Esophagus muscularis mucosa (tissue), 3 donors: ENCODE measurements around the gene IGF2.

ENCODE experiments used
- POLR2A ChIP-seq: fragments of 450-650 bp; IDR thresholded peaks from one replicate; pipeline ENCODE4 v1.6.1; 2017; ENCODE audit warnings: antibody characterized with exemption, moderate library complexity, mild to moderate bottlenecking, low read depth
- POLR2AphosphoS5 ChIP-seq, 2 donors: sonication (generic); formaldehyde crosslinking; IDR thresholded peaks; one replicate each; pipeline ENCODE4 v1.6.1; 2017; ENCODE audit warnings: antibody characterized with exemption in 2 of 2
- TF ChIP-seq, protein P1 (sequence below), 3 experiments: fragments of 200-600 bp in 2 of 3; fragments of 450-650 bp in 1 of 3; sonication (generic) in 2 of 3; IDR thresholded peaks; one replicate each; pipeline ENCODE4 v1.5.1; 2017 to 2019; ENCODE audit warnings: antibody characterized with exemption in 3 of 3, mild to moderate bottlenecking in 2 of 3, moderate library complexity in 1 of 3

GRCh38 chr11:2122222-2122906 is 16.8 kb downstream of the IGF2 start:
- TF ChIP-seq, protein P1, sequence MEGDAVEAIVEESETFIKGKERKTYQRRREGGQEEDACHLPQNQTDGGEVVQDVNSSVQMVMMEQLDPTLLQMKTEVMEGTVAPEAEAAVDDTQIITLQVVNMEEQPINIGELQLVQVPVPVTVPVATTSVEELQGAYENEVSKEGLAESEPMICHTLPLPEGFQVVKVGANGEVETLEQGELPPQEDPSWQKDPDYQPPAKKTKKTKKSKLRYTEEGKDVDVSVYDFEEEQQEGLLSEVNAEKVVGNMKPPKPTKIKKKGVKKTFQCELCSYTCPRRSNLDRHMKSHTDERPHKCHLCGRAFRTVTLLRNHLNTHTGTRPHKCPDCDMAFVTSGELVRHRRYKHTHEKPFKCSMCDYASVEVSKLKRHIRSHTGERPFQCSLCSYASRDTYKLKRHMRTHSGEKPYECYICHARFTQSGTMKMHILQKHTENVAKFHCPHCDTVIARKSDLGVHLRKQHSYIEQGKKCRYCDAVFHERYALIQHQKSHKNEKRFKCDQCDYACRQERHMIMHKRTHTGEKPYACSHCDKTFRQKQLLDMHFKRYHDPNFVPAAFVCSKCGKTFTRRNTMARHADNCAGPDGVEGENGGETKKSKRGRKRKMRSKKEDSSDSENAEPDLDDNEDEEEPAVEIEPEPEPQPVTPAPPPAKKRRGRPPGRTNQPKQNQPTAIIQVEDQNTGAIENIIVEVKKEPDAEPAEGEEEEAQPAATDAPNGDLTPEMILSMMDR (IDR thresholded peaks at IDR 0.05), result no peak
- TF ChIP-seq POLR2A (no peak), POLR2AphosphoS5 (IDR thresholded peaks at IDR 0.05) (no peak)
